ENCODE data around the gene DNAL4. TPM values are rescaled to one million over a fixed set of nuclear protein-coding genes. Genes with fewer than 3 reads are reported as not detected.
"Not testable (repeated sequence)": the region's sequence is repeated elsewhere in the genome, so short reads cannot be mapped to it uniquely, and the experiment has no call there.

DNAL4 gene
- total and polyA plus RNA-seq, 2 donors (not counting 3 experiments of a cell fraction or from before 2014, with no cell fraction given): 12.9 to 22.7 TPM

DNA sequence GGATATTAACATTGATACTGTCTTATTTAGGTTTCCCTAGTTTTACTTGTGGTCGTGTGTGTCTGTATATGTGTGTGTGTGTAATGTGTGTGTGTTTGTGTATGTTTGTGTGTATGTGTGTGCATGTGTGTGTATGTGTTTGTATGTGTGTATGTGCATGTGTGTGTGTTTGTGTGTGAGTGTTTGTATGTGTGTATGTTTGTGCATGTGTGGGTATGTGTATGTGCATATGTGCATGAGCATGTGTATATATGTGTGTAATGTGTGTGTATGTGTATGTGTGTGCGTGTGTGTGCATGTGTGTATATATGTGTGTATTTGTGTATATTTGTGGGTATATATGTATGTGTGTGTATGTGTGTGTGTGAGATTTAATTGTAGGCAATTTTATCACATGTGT is 17.3 kb upstream of the DNAL4 start:
- Histone ChIP-seq H4K20me1 (replicated peaks; ENCODE audit: control insufficient read depth, extremely low read depth, insufficient read depth, low read length) (no peaks in the 10 kb centered on the region), H3K79me2 (ENCODE audit: control insufficient read depth, insufficient read depth, low read length) (no peaks in the 10 kb centered on the region), H3K4me1 (ENCODE audit: control insufficient read depth, extremely low read depth, insufficient read depth, low read length) (no peaks in the 10 kb centered on the region), H3K9me3 (replicated peaks; ENCODE audit: control insufficient read depth, insufficient read depth, low read length) (no peaks in the 10 kb centered on the region), H3K9me1 (replicated peaks; ENCODE audit: control insufficient read depth, extremely low read depth, insufficient read depth, low read length) (no peaks in the 10 kb centered on the region), H3K9ac (replicated peaks; ENCODE audit: extremely low read depth, insufficient read depth, low read length) (no peak overlapping the region), H3K27me3 (ENCODE audit: control insufficient read depth in 2 of 2, insufficient read depth in 2 of 2, low read length in 2 of 2) (peaks cover 5 to 16% of the 10 kb centered on the region in 2 experiments), H3K4me3 (replicated peaks in 1 of 3; ENCODE audit: insufficient read depth in 1 of 3, low read depth in 1 of 3, low read length in 3 of 3) (no peak overlapping the region), H3K4me2 (ENCODE audit: insufficient read depth, low read length) (no peak overlapping the region), H3K27ac (ENCODE audit: insufficient read depth, low read depth, low read length) (no peak overlapping the region), H2AFZ (ENCODE audit: low read depth, low read length) (no peak overlapping the region), H3K36me3 (ENCODE audit: control insufficient read depth in 2 of 2, extremely low read depth in 1 of 2, insufficient read depth in 2 of 2, low read length in 2 of 2) (no peaks in the 10 kb centered on the region)
- no peak for DNase-seq (ENCODE audit: low read depth, low spot score)
- no TSS peak for BruUV-seq (replicated peaks)
- POLR2A ChIA-PET: no interaction called here
- intact Hi-C loops (cut with micrococcal nuclease) (no loop called here), dilution Hi-C loops (cut with MboI; ENCODE audit: extremely low pct_ligation_motif_present, low sequenced_read_pairs) (no loop called here)
- TF ChIP-seq POLR2AphosphoS5 (IDR thresholded peaks at IDR 0.05; ENCODE audit: insufficient read depth, low read depth, low read length): no peak
- no peak for TF ChIP-seq EZH2 (IDR thresholded peaks at IDR 0.05; ENCODE audit: borderline replicate concordance, low read depth, low read length, severe bottlenecking)
- TF ChIP-seq JUN (IDR thresholded peaks at IDR 0.05; ENCODE audit: borderline replicate concordance, insufficient read depth, insufficient read length, low read depth): no peak
- no peak for TF ChIP-seq MYC (IDR thresholded peaks at IDR 0.05; ENCODE audit: low read depth, low read length)
- TF ChIP-seq, protein P1, sequence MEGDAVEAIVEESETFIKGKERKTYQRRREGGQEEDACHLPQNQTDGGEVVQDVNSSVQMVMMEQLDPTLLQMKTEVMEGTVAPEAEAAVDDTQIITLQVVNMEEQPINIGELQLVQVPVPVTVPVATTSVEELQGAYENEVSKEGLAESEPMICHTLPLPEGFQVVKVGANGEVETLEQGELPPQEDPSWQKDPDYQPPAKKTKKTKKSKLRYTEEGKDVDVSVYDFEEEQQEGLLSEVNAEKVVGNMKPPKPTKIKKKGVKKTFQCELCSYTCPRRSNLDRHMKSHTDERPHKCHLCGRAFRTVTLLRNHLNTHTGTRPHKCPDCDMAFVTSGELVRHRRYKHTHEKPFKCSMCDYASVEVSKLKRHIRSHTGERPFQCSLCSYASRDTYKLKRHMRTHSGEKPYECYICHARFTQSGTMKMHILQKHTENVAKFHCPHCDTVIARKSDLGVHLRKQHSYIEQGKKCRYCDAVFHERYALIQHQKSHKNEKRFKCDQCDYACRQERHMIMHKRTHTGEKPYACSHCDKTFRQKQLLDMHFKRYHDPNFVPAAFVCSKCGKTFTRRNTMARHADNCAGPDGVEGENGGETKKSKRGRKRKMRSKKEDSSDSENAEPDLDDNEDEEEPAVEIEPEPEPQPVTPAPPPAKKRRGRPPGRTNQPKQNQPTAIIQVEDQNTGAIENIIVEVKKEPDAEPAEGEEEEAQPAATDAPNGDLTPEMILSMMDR (IDR thresholded peaks at IDR 0.05; ENCODE audit: extremely low read depth in 1 of 2, insufficient read depth in 1 of 2, low read depth in 1 of 2, low read length in 2 of 2): no peak
- TF ChIP-seq FOS (IDR thresholded peaks at IDR 0.05; ENCODE audit: borderline replicate concordance, insufficient read depth, low read length): no peak
- no peak for TF ChIP-seq GATA2 (IDR thresholded peaks at IDR 0.05; ENCODE audit: insufficient read depth, insufficient read length, low read depth, low read length)
- TF ChIP-seq, protein P2, sequence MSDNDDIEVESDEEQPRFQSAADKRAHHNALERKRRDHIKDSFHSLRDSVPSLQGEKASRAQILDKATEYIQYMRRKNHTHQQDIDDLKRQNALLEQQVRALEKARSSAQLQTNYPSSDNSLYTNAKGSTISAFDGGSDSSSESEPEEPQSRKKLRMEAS (IDR thresholded peaks at IDR 0.05; ENCODE audit: insufficient read depth, insufficient read length): no peak
- no peak for TF ChIP-seq POLR2A (IDR thresholded peaks at IDR 0.05; ENCODE audit: low read depth, low read length)
- no peak for FAIRE-seq
- CTCF ChIA-PET: interaction anchor here (1.3 to 1.5 kb wide), 2 partner anchors 12 to 42 kb away, joined by 3 to 5 read pairs; no protein-coding TSS in a partner anchor

DNA sequence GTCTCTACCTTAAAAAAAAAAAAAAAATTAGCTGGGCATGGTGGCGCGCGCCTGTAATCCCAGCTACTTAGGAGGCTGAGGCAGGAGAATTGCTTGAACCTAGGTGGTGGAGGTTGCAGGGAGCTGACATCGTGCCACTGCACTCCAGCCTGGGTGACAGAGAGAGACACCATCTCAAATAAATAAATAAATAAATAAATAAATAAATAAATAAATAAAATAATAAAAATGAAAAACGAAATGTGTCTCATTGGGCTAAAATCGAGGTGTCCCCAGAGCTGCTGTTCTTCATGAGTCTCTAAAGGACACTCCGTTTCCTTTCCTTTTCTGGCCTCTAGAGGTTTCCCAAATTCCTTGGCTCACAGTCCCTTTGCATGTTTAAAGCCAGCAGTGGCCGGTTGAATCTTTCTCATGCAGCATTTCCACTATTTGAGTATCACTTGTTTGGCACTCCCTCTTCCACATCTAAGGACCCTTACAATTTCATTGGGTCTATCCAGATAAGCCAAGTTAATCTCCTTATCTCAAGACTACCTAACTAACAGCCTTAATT is 11.2 kb upstream of the DNAL4 start:
- H3K4me1 ChIP-seq (ENCODE audit: control insufficient read depth, extremely low read depth, insufficient read depth, low read length); H3K9me1 ChIP-seq (replicated peaks; ENCODE audit: control insufficient read depth, extremely low read depth, insufficient read depth, low read length); H3K9me3 ChIP-seq (replicated peaks; ENCODE audit: control insufficient read depth, insufficient read depth, low read length); H3K79me2 ChIP-seq (ENCODE audit: control insufficient read depth, insufficient read depth, low read length); H2AFZ ChIP-seq (ENCODE audit: low read depth, low read length); H3K4me3 ChIP-seq (replicated peaks in 1 of 3; ENCODE audit: insufficient read depth in 1 of 3, low read depth in 1 of 3, low read length in 3 of 3); POLR2A ChIA-PET; H4K20me1 ChIP-seq (replicated peaks; ENCODE audit: control insufficient read depth, extremely low read depth, insufficient read depth, low read length); H3K9ac ChIP-seq (replicated peaks; ENCODE audit: extremely low read depth, insufficient read depth, low read length); H3K4me2 ChIP-seq (ENCODE audit: insufficient read depth, low read length); DNase-seq (ENCODE audit: low read depth, low spot score); FAIRE-seq; H3K36me3 ChIP-seq (ENCODE audit: control insufficient read depth in 2 of 2, extremely low read depth in 1 of 2, insufficient read depth in 2 of 2, low read length in 2 of 2); H3K27ac ChIP-seq (ENCODE audit: insufficient read depth, low read depth, low read length); BruUV-seq (replicated peaks); intact Hi-C loops (cut with micrococcal nuclease); dilution Hi-C loops (cut with MboI; ENCODE audit: extremely low pct_ligation_motif_present, low sequenced_read_pairs): not testable (repeated sequence)
- CTCF ChIA-PET: interaction anchor here (1.2 kb wide), 1 partner anchor 36 kb away, joined by 4 read pairs; no protein-coding TSS in a partner anchor
- peaks cover 10 to 17% of the 10 kb centered on the region in 2 experiments for H3K27me3 ChIP-seq (ENCODE audit: control insufficient read depth in 2 of 2, insufficient read depth in 2 of 2, low read length in 2 of 2)
